Glomerular endothelial cell (primary cell): ENCODE results near the gene PPP1R26. TPM values are rescaled to one million over a fixed set of nuclear protein-coding genes. Genes with fewer than 3 reads are reported as not detected.
"Not testable (repeated sequence)": the region's sequence is repeated elsewhere in the genome, so short reads cannot be mapped to it uniquely, and the experiment has no call there.

Experiments used
- DNase-seq: peaks from one replicate; pipeline ENCODE4 v3.0.0-alpha.2; 2011; ENCODE audit warnings: low read depth, low spot score; ENCODE audit errors: extremely low read depth
- total RNA-seq: library from RNA; depleted of rRNA; stranded (reverse); fragments of >200 nt; gene quantifications from 2 replicates; pipeline ENCODE4 v1.2.3, GENCODE V29; 2015

The PPP1R26 gene
- total RNA-seq, 1 donor from 2014 or later, result 19.8 TPM

- DNase-seq, result peak; percentile 62
Measured at GRCh38 chr9:135516132-135516860, 36.7 kb downstream of the PPP1R26 start.

- DNase-seq, result no peak
Measured at GRCh38 chr9:135517407-135517822, 37.8 kb downstream of the PPP1R26 start.

GRCh38 chr9:135519179-135519971, 39.8 kb downstream of the PPP1R26 start:
- no peak for DNase-seq

- DNase-seq, result no peak
Measured at GRCh38 chr9:135520916-135521607, 41.5 kb downstream of the PPP1R26 start, which contains the start of gene LCN1. Gene LCN1, plus strand, starts transcription at chr9:135521440. Its CDS starts 58 bp downstream, at chr9:135521498.

GRCh38 chr9:135521608-135522095, 42.1 kb downstream of the PPP1R26 start:
- no peak for DNase-seq

- no peak for DNase-seq
Measured at GRCh38 chr9:135522137-135522877, 42.7 kb downstream of the PPP1R26 start.

GRCh38 chr9:135522931-135523330, 43.3 kb downstream of the PPP1R26 start:
- no peak for DNase-seq

- no peak for DNase-seq
Measured at GRCh38 chr9:135523521-135524129, 44.0 kb downstream of the PPP1R26 start.

GRCh38 chr9:135524130-135524861, 44.7 kb downstream of the PPP1R26 start:
- DNase-seq, result no peak

- DNase-seq, result no peak
Measured at GRCh38 chr9:135525241-135526088, 45.9 kb downstream of the PPP1R26 start.

- no peak for DNase-seq
Measured at GRCh38 chr9:135526089-135526729, 46.6 kb downstream of the PPP1R26 start.

GRCh38 chr9:135526730-135527571, 47.4 kb downstream of the PPP1R26 start:
- DNase-seq, result no peak

GRCh38 chr9:135528842-135529435, 49.4 kb downstream of the PPP1R26 start:
- not testable (repeated sequence) for DNase-seq

- no peak for DNase-seq
Measured at GRCh38 chr9:135530146-135530545, 50.6 kb downstream of the PPP1R26 start.

GRCh38 chr9:135531096-135531495, 51.5 kb downstream of the PPP1R26 start:
- no peak for DNase-seq

- no peak for DNase-seq
Measured at GRCh38 chr9:135533113-135533512, 53.5 kb downstream of the PPP1R26 start.

- no peak for DNase-seq
Measured at GRCh38 chr9:135533674-135534073, 54.1 kb downstream of the PPP1R26 start.
